ENCODE data around the gene CLEC7A. TPM values are rescaled to one million over a fixed set of nuclear protein-coding genes. Genes with fewer than 3 reads are reported as not detected.

The CLEC7A gene
- polyA plus RNA-seq, 2 of the 4 experiments (the other 2 are of a cell fraction), result not detected

- 70% methylated on average over 6 of the region's 6 CpGs for WGBS (ENCODE audit: missing lambda C conversion rate)
- ATAC-seq, result peak in 1 of 2 experiments; percentile 43; a peak in 3 of 6 replicates
- ChIA-PET POLR2A (interaction anchor here (2.2 kb wide), 1 partner anchor 59 kb away, joined by 17 read pairs; the partner anchor contains the start of gene GABARAPL1), CTCF (interaction anchor here (0.6 to 1.0 kb wide), 6 partner anchors 10 to 406 kb away, joined by 3 to 5 read pairs (median 3); no protein-coding TSS in a partner anchor)
- TF ChIP-seq MAFK (IDR thresholded peaks at IDR 0.05; ENCODE audit: partially characterized antibody), result no peak
- H3K4me1 ChIP-seq, result 0 out of 3 replicates have a peak, but pooled peaks cover 4% of the 10 kb centered on the region
- H3K4me3 ChIP-seq, result peak overlapping the region; percentile 44
- no peak for DNase-seq (ENCODE audit: low read depth in 1 of 2, low spot score in 1 of 2)
- H3K4me2 ChIP-seq, result peak overlapping the region; percentile 82
- FAIRE-seq, result no peak
- peak overlapping the region; percentile 63 to 93; a peak in 5 of 6 replicates for H3K27ac ChIP-seq
- no peaks in the 10 kb centered on the region for H3K9me3 ChIP-seq
Measured at GRCh38 chr12:10154145-10154496, 24.1 kb upstream of the CLEC7A start.

- TF ChIP-seq RAD21 (conservative IDR thresholded peaks at IDR 0.05 in 1 of 2, IDR thresholded peaks at IDR 0.05 in 1 of 2), result peak; percentile 71 to 79
- TF ChIP-seq SMC3 (IDR thresholded peaks at IDR 0.05), result peak; percentile 91
- TF ChIP-seq SREBF2 (IDR thresholded peaks at IDR 0.05), result no peak
- TF ChIP-seq POLR2AphosphoS2 (conservative IDR thresholded peaks at IDR 0.05; ENCODE audit: low read length), result no peak
- peak in 1 of 2 experiments; percentile 45; a peak in 1 of 5 replicates for TF ChIP-seq JUN (IDR thresholded peaks at IDR 0.05)
- TF ChIP-seq PHF8 (IDR thresholded peaks at IDR 0.05; ENCODE audit: borderline replicate concordance, low read depth), result peak; percentile 23; the same call in 1 of the 2 replicates
- 0 out of 2 replicates have a peak, but pooled peaks have one; percentile 67 for TF ChIP-seq HMGXB4 (CRISPR knock-in tag; IDR thresholded peaks at IDR 0.05; ENCODE audit: borderline replicate concordance)
- TF ChIP-seq NPAS2 (CRISPR knock-in tag; IDR thresholded peaks at IDR 0.05; ENCODE audit: borderline replicate concordance), result no peak
- TF ChIP-seq MAX (IDR thresholded peaks at IDR 0.05), result peak; percentile 45
- no peak for TF ChIP-seq ELK1 (IDR thresholded peaks at IDR 0.05; ENCODE audit: low read depth, low read length)
- TF ChIP-seq E2F6 (IDR thresholded peaks at IDR 0.05; ENCODE audit: borderline replicate concordance, low read depth), result peak; percentile 58; the same call in 1 of the 2 replicates
- TF ChIP-seq EHF (CRISPR knock-in tag; IDR thresholded peaks at IDR 0.05), result no peak
- peak; percentile 22; the same call in 1 of the 2 replicates for TF ChIP-seq GATA3 (IDR thresholded peaks at IDR 0.05; ENCODE audit: borderline replicate concordance)
- TF ChIP-seq CTCF (IDR thresholded peaks at IDR 0.05), result peak; percentile 89
- peak; percentile 49 for TF ChIP-seq POLR2A (IDR thresholded peaks at IDR 0.05; ENCODE audit: low read length)
- Histone ChIP-seq H3K4me3 (peak overlapping the region; percentile 44), H3K4me1 (0 out of 3 replicates have a peak, but pooled peaks cover 4% of the 10 kb centered on the region), H3K9me3 (no peaks in the 10 kb centered on the region), H3K4me2 (peak overlapping the region; percentile 82), H3K27ac (peak overlapping the region; percentile 63 to 93)
- 13% methylated on average over 28 of the region's 46 CpGs for WGBS (ENCODE audit: missing lambda C conversion rate)
- ChIA-PET CTCF (interaction anchor here (0.6 to 3.5 kb wide), 48 partner anchors 8 to 1334 kb away, joined by 3 to 89 read pairs (median 4); partner anchors contain the start of genes CLEC12B, GABARAPL1 and OLR1), POLR2A (interaction anchor here (1.0 to 2.2 kb wide), 2 partner anchors 19 to 60 kb away, joined by 5 to 17 read pairs; partner anchors contain the start of genes GABARAPL1 and OLR1)
- FAIRE-seq (peak; percentile 90), DNase-seq (ENCODE audit: low read depth in 1 of 2, low spot score in 1 of 2) (peak; percentile 55 to 78), ATAC-seq (peak; percentile 97)
Measured at GRCh38 chr12:10153271-10154144, 23.5 kb upstream of the CLEC7A start.
